Activated T-helper 17 cell treated with anti-CD3 and anti-CD28 coated beads, Interleukin-2, amount 50 U/mL, for 72 hours (primary cell): ENCODE measurements around the gene NSL1. TPM values are rescaled to one million over a fixed set of nuclear protein-coding genes. Genes with fewer than 3 reads are reported as not detected.
A peak's percentile ranks its signal among the peaks of the same experiment; 100 is the strongest.
"Not testable (repeated sequence)": the region's sequence is repeated elsewhere in the genome, so short reads cannot be mapped to it uniquely, and the experiment has no call there.

Source experiments
- ATAC-seq: fragments of 150-1000 bp; cut with Tn5 transposase; replicated peaks from 2 replicates; pipeline ENCODE4 v1.10.0; 2021; ENCODE audit warnings: mild to moderate bottlenecking, moderate library complexity
- H3K27ac Mint-ChIP-seq: one replicate; pipeline ENCODE4 v1.8.0; 2022; ENCODE audit warnings: mixed read lengths
- H3K27me3 Mint-ChIP-seq: one replicate; pipeline ENCODE4 v1.8.0; 2022; ENCODE audit warnings: mixed read lengths
- H3K36me3 Mint-ChIP-seq: one replicate; pipeline ENCODE4 v1.8.0; 2022; ENCODE audit warnings: low read depth, mild to moderate bottlenecking, mixed read lengths
- H3K4me1 Mint-ChIP-seq: one replicate; pipeline ENCODE4 v1.8.0; 2022; ENCODE audit warnings: mixed read lengths
- H3K4me3 Mint-ChIP-seq: one replicate; pipeline ENCODE4 v1.8.0; 2022; ENCODE audit warnings: mild to moderate bottlenecking, mixed read lengths
- H3K9me3 Mint-ChIP-seq: one replicate; pipeline ENCODE4 v1.8.0; 2022; ENCODE audit warnings: mixed read lengths
- total RNA-seq, 2 donors: library from RNA; stranded (reverse); gene quantifications; one replicate each; pipeline ENCODE4 v1.2.3, GENCODE V29; 2022

Gene NSL1
- total RNA-seq, 2 donors from 2014 or later: 26.2 to 40.0 TPM

- Mint-ChIP-seq H3K27me3 (peaks cover 3% of the 10 kb centered on the region), H3K4me3 (no peak overlapping the region), H3K36me3 (no peaks in the 10 kb centered on the region), H3K27ac (no peak overlapping the region), H3K4me1 (peaks cover 23% of the 10 kb centered on the region), H3K9me3 (no peaks in the 10 kb centered on the region)
- no peak for ATAC-seq
Observed at GRCh38 chr1:212718499-212718898, 73.1 kb downstream of the NSL1 start.

GRCh38 chr1:212716161-212716560 is 75.4 kb downstream of the NSL1 start:
- no peak for ATAC-seq
- Mint-ChIP-seq H3K36me3 (no peaks in the 10 kb centered on the region), H3K4me1 (peaks cover 14% of the 10 kb centered on the region), H3K9me3 (no peaks in the 10 kb centered on the region), H3K27me3 (peaks cover 3% of the 10 kb centered on the region), H3K27ac (no peak overlapping the region), H3K4me3 (no peak overlapping the region)

GRCh38 chr1:212713465-212714136 is 78.0 kb downstream of the NSL1 start:
- H3K4me3 Mint-ChIP-seq: peak overlapping the region; percentile 33
- H3K9me3 Mint-ChIP-seq: no peaks in the 10 kb centered on the region
- peaks cover 3% of the 10 kb centered on the region for H3K27me3 Mint-ChIP-seq
- peak overlapping the region; percentile 75 for H3K27ac Mint-ChIP-seq
- peak; percentile 13 for ATAC-seq
- no peaks in the 10 kb centered on the region for H3K36me3 Mint-ChIP-seq
- peaks cover 15% of the 10 kb centered on the region for H3K4me1 Mint-ChIP-seq

GRCh38 chr1:212712451-212713303 is 78.9 kb downstream of the NSL1 start:
- peaks cover 15% of the 10 kb centered on the region for H3K4me1 Mint-ChIP-seq
- peak overlapping the region; percentile 33 for H3K4me3 Mint-ChIP-seq
- peak overlapping the region; percentile 75 for H3K27ac Mint-ChIP-seq
- H3K27me3 Mint-ChIP-seq: peaks cover 3% of the 10 kb centered on the region
- no peaks in the 10 kb centered on the region for H3K36me3 Mint-ChIP-seq
- H3K9me3 Mint-ChIP-seq: no peaks in the 10 kb centered on the region
- ATAC-seq: peak; percentile 89

- peak overlapping the region; percentile 33 for H3K4me3 Mint-ChIP-seq
- not testable (repeated sequence) for H3K27me3 Mint-ChIP-seq, H3K36me3 Mint-ChIP-seq, H3K9me3 Mint-ChIP-seq, ATAC-seq
- H3K27ac Mint-ChIP-seq: peak overlapping the region; percentile 53
- peaks cover 15% of the 10 kb centered on the region for H3K4me1 Mint-ChIP-seq
Observed at GRCh38 chr1:212711974-212712373, 79.6 kb downstream of the NSL1 start.

- no peaks in the 10 kb centered on the region for H3K36me3 Mint-ChIP-seq
- peak overlapping the region; percentile 84 for H3K27ac Mint-ChIP-seq
- H3K4me1 Mint-ChIP-seq: peaks cover 15% of the 10 kb centered on the region
- H3K4me3 Mint-ChIP-seq: no peak overlapping the region
- H3K27me3 Mint-ChIP-seq: no peaks in the 10 kb centered on the region
- ATAC-seq: no peak
- H3K9me3 Mint-ChIP-seq: no peaks in the 10 kb centered on the region
Observed at GRCh38 chr1:212710566-212710965, 81.0 kb downstream of the NSL1 start.

GRCh38 chr1:212703991-212704564 is 87.5 kb downstream of the NSL1 start:
- ATAC-seq: no peak
- Mint-ChIP-seq H3K27me3 (no peaks in the 10 kb centered on the region), H3K4me1 (peaks cover 19% of the 10 kb centered on the region), H3K36me3 (no peaks in the 10 kb centered on the region), H3K4me3 (peak overlapping the region; percentile 94), H3K9me3 (no peaks in the 10 kb centered on the region), H3K27ac (peak overlapping the region; percentile 51)

GRCh38 chr1:212702672-212703071 is 88.9 kb downstream of the NSL1 start:
- no peak for ATAC-seq
- no peaks in the 10 kb centered on the region for H3K9me3 Mint-ChIP-seq
- peaks cover 28% of the 10 kb centered on the region for H3K4me1 Mint-ChIP-seq
- H3K4me3 Mint-ChIP-seq: peak overlapping the region; percentile 94
- no peaks in the 10 kb centered on the region for H3K27me3 Mint-ChIP-seq
- no peaks in the 10 kb centered on the region for H3K36me3 Mint-ChIP-seq
- H3K27ac Mint-ChIP-seq: no peak overlapping the region

- Mint-ChIP-seq H3K9me3 (no peaks in the 10 kb centered on the region), H3K4me3 (peak overlapping the region; percentile 94), H3K36me3 (no peaks in the 10 kb centered on the region), H3K4me1 (peaks cover 36% of the 10 kb centered on the region), H3K27ac (no peak overlapping the region), H3K27me3 (no peaks in the 10 kb centered on the region)
- ATAC-seq: no peak
Observed at GRCh38 chr1:212701910-212702309, 89.7 kb downstream of the NSL1 start.

- peaks cover 41% of the 10 kb centered on the region for H3K4me1 Mint-ChIP-seq
- H3K27me3 Mint-ChIP-seq: no peaks in the 10 kb centered on the region
- H3K4me3 Mint-ChIP-seq: peak overlapping the region; percentile 94
- H3K9me3 Mint-ChIP-seq: no peaks in the 10 kb centered on the region
- H3K36me3 Mint-ChIP-seq: no peaks in the 10 kb centered on the region
- H3K27ac Mint-ChIP-seq: peak overlapping the region; percentile 57
- ATAC-seq: peak; percentile 12
Observed at GRCh38 chr1:212700892-212701819, 90.4 kb downstream of the NSL1 start.

- Mint-ChIP-seq H3K27ac (peak overlapping the region; percentile 57), H3K27me3 (no peaks in the 10 kb centered on the region), H3K4me1 (peaks cover 42% of the 10 kb centered on the region), H3K4me3 (peak overlapping the region; percentile 94), H3K36me3 (no peaks in the 10 kb centered on the region), H3K9me3 (no peaks in the 10 kb centered on the region)
- ATAC-seq: peak; percentile 32
Observed at GRCh38 chr1:212700223-212700891, 91.2 kb downstream of the NSL1 start.

- ATAC-seq: peak; percentile 25
- peaks cover 42% of the 10 kb centered on the region for H3K4me1 Mint-ChIP-seq
- H3K4me3 Mint-ChIP-seq: peak within 1 kb of the TSS; percentile 94
- H3K9me3 Mint-ChIP-seq: no peaks in the 10 kb centered on the region
- peak within 1 kb of the TSS; percentile 76 for H3K27ac Mint-ChIP-seq
- no peaks in the 10 kb centered on the region for H3K36me3 Mint-ChIP-seq
- H3K27me3 Mint-ChIP-seq: no peaks in the 10 kb centered on the region
Observed at GRCh38 chr1:212699625-212700222, 91.9 kb downstream of the NSL1 start, which contains the start of gene BATF3. BATF3 (minus strand) TSS chr1:212699840; CDS start chr1:212699762, 78 bp downstream.

GRCh38 chr1:212699104-212699624 is 92.4 kb downstream of the NSL1 start:
- peak; percentile 70 for ATAC-seq
- no peaks in the 10 kb centered on the region for H3K27me3 Mint-ChIP-seq
- no peaks in the 10 kb centered on the region for H3K36me3 Mint-ChIP-seq
- H3K4me3 Mint-ChIP-seq: peak overlapping the region; percentile 94
- H3K9me3 Mint-ChIP-seq: no peaks in the 10 kb centered on the region
- peak overlapping the region; percentile 76 for H3K27ac Mint-ChIP-seq
- H3K4me1 Mint-ChIP-seq: peaks cover 39% of the 10 kb centered on the region
